ENCODE measurements around the gene GPX2. TPM values are rescaled to one million over a fixed set of nuclear protein-coding genes. Genes with fewer than 3 reads are reported as not detected.

GPX2 gene
- polyA plus RNA-seq, 1 donor = 26.6 TPM

GRCh38 chr14:64973826-64974225 is 31.3 kb upstream of the GPX2 start:
- H3K27me3 ChIP-seq (ENCODE audit: control insufficient read depth, insufficient read depth, low read length) = no peaks in the 10 kb centered on the region
- no peak overlapping the region for H3K27ac ChIP-seq (ENCODE audit: low read length)
- WGBS (ENCODE audit: insufficient coverage, low lambda C conversion rate) = no CpG with 5 or more reads among the region's 9 CpGs
- no peaks in the 10 kb centered on the region for H3K9me3 ChIP-seq (ENCODE audit: control insufficient read depth, low read depth, low read length)
- DNase-seq = no peak
- H3K4me1 ChIP-seq (ENCODE audit: control insufficient read depth, insufficient read depth, low read length) = peaks cover 16% of the 10 kb centered on the region
- H3K36me3 ChIP-seq (ENCODE audit: control insufficient read depth, insufficient read depth, low read length) = no peaks in the 10 kb centered on the region
- H3K4me3 ChIP-seq (ENCODE audit: low read length) = no peak overlapping the region

DNA sequence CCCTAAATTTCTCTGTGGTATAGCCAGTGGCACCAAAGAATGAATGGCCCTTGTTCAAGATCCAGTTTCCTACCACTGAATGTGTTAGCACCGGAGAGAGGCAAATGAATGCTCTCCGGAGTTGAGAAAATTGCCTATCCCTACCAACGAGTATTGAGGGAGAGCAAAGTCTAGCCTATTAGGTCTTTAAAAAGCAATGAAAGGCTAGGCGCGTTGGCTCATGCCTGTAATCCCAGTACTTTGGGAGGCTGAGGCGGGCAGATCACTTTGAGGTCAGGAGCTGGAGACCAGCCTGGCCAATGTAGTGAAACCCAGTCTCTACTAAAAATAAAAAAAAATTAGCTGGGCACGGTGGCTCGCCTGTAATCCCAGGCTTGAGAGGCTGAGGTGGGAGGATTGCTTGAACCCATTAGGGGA is 30.5 kb upstream of the GPX2 start:
- Histone ChIP-seq H3K27me3 (ENCODE audit: control insufficient read depth, insufficient read depth, low read length) (no peaks in the 10 kb centered on the region), H3K4me1 (ENCODE audit: control insufficient read depth, insufficient read depth, low read length) (peaks cover 16% of the 10 kb centered on the region), H3K36me3 (ENCODE audit: control insufficient read depth, insufficient read depth, low read length) (no peaks in the 10 kb centered on the region), H3K9me3 (ENCODE audit: control insufficient read depth, low read depth, low read length) (no peaks in the 10 kb centered on the region), H3K27ac (ENCODE audit: low read length) (no peak overlapping the region), H3K4me3 (ENCODE audit: low read length) (no peak overlapping the region)
- no CpG with 5 or more reads among the region's 8 CpGs for WGBS (ENCODE audit: insufficient coverage, low lambda C conversion rate)
- DNase-seq = peak in 1 of 2 donors; percentile 49

DNA sequence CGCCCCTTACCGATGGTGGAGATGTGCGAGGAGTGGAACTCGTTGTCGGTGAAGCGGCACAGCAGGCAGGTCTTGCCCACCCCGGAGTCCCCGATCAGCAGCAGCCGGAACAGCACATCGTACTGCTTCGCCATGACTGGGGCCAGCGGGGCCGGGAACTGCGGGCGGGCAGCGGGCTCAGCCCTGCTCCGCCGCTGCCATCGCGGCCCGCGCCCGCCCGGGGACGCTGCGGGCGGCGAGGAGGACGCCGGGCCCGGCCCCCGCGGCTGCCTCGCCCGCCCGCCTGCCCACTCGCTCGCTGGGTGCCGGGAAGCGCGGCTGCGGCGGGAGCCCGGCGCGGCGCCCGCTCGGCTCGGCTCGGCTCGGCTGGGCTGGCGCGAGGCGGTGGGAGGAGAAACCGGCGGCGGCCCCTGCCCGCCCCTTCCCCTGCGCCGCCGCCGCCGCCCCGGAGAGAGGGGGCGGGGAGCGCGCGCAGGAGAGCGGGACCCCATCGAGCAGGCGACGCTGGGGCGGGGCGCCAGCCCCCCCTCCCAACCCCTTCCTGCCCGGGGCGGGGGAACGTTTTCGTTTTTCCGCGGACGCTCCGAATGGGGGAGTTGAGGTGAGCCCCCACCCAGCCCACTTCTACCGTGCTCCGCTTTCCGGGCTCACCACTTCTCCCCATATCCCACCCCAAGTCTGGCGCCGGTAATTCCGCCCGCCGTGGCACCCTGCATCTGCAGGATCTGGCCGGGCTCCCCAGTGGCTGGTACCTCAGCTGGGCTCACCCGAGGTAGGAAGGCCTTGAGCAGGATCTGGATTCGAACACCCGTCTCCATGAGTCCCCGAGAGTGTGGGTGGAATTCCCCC is 29.6 kb upstream of the GPX2 start, which contains the start of gene RAB15:
Gene RAB15, minus strand, starts transcription at position 394 of the 849 bp plus-strand sequence. Its CDS starts 260 bp downstream, at position 134.
- no CpG with 5 or more reads among the region's 96 CpGs for WGBS (ENCODE audit: insufficient coverage, low lambda C conversion rate)
- Histone ChIP-seq H3K9me3 (ENCODE audit: control insufficient read depth, low read depth, low read length) (no peaks in the 10 kb centered on the region), H3K4me3 (ENCODE audit: low read length) (peak within 1 kb of the TSS; percentile 59), H3K36me3 (ENCODE audit: control insufficient read depth, insufficient read depth, low read length) (no peaks in the 10 kb centered on the region), H3K4me1 (ENCODE audit: control insufficient read depth, insufficient read depth, low read length) (peaks cover 16% of the 10 kb centered on the region), H3K27me3 (ENCODE audit: control insufficient read depth, insufficient read depth, low read length) (no peaks in the 10 kb centered on the region), H3K27ac (ENCODE audit: low read length) (no peak within 1 kb of the TSS)
- peak in 1 of 2 donors; percentile 54 for DNase-seq

GRCh38 chr14:64971491-64971942 is 29.0 kb upstream of the GPX2 start:
- Histone ChIP-seq H3K4me1 (ENCODE audit: control insufficient read depth, insufficient read depth, low read length) (peaks cover 16% of the 10 kb centered on the region), H3K27ac (ENCODE audit: low read length) (no peak overlapping the region), H3K27me3 (ENCODE audit: control insufficient read depth, insufficient read depth, low read length) (no peaks in the 10 kb centered on the region), H3K36me3 (ENCODE audit: control insufficient read depth, insufficient read depth, low read length) (no peaks in the 10 kb centered on the region), H3K9me3 (ENCODE audit: control insufficient read depth, low read depth, low read length) (no peaks in the 10 kb centered on the region), H3K4me3 (ENCODE audit: low read length) (peak overlapping the region; percentile 52)
- DNase-seq = peak in 1 of 2 donors; percentile 18
- no CpG with 5 or more reads among the region's 31 CpGs for WGBS (ENCODE audit: insufficient coverage, low lambda C conversion rate)

- WGBS (ENCODE audit: insufficient coverage, low lambda C conversion rate) = no CpG with 5 or more reads among the region's 8 CpGs
- no peaks in the 10 kb centered on the region for H3K36me3 ChIP-seq (ENCODE audit: control insufficient read depth, insufficient read depth, low read length)
- H3K27ac ChIP-seq (ENCODE audit: low read length) = no peak overlapping the region
- H3K4me1 ChIP-seq (ENCODE audit: control insufficient read depth, insufficient read depth, low read length) = peaks cover 16% of the 10 kb centered on the region
- peak overlapping the region; percentile 52 for H3K4me3 ChIP-seq (ENCODE audit: low read length)
- no peaks in the 10 kb centered on the region for H3K9me3 ChIP-seq (ENCODE audit: control insufficient read depth, low read depth, low read length)
- H3K27me3 ChIP-seq (ENCODE audit: control insufficient read depth, insufficient read depth, low read length) = no peaks in the 10 kb centered on the region
- DNase-seq = no peak
These were observed 28.4 kb upstream of the GPX2 start for GRCh38 chr14:64970776-64971477.

GRCh38 chr14:64970041-64970440 is 27.5 kb upstream of the GPX2 start:
- Histone ChIP-seq H3K4me1 (ENCODE audit: control insufficient read depth, insufficient read depth, low read length) (peaks cover 16% of the 10 kb centered on the region), H3K9me3 (ENCODE audit: control insufficient read depth, low read depth, low read length) (no peaks in the 10 kb centered on the region), H3K4me3 (ENCODE audit: low read length) (no peak overlapping the region), H3K36me3 (ENCODE audit: control insufficient read depth, insufficient read depth, low read length) (no peaks in the 10 kb centered on the region), H3K27ac (ENCODE audit: low read length) (peak overlapping the region; percentile 22), H3K27me3 (ENCODE audit: control insufficient read depth, insufficient read depth, low read length) (no peaks in the 10 kb centered on the region)
- 60% methylated on average over 1 of the region's 3 CpGs for WGBS (ENCODE audit: insufficient coverage, low lambda C conversion rate)
- peak in 1 of 2 donors; percentile 59 for DNase-seq

DNA sequence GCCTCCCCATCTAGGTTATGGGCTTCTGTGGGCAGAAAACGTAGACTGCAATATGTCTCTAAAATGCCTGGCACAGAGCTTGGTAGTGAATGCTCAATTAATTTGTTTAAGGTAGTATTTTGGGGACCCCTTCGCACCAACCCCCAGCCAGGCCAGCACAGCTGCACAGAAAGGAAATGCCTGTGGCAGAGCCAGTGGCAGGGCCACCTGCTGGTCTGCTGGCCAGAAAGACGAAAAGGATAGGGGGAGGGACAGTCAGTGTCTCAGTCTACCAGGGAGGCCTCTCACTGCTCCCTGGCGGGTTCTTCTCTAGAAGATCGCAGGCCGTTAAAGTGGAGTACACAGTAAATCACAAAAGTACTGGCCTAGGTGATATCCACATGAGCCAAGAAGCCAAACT is 26.1 kb upstream of the GPX2 start:
- H3K36me3 ChIP-seq (ENCODE audit: control insufficient read depth, insufficient read depth, low read length) = peaks cover 3% of the 10 kb centered on the region
- H3K4me3 ChIP-seq (ENCODE audit: low read length) = no peak overlapping the region
- no peaks in the 10 kb centered on the region for H3K27me3 ChIP-seq (ENCODE audit: control insufficient read depth, insufficient read depth, low read length)
- WGBS (ENCODE audit: insufficient coverage, low lambda C conversion rate) = no CpG with 5 or more reads among the region's 6 CpGs
- peaks cover 16% of the 10 kb centered on the region for H3K4me1 ChIP-seq (ENCODE audit: control insufficient read depth, insufficient read depth, low read length)
- H3K9me3 ChIP-seq (ENCODE audit: control insufficient read depth, low read depth, low read length) = no peaks in the 10 kb centered on the region
- H3K27ac ChIP-seq (ENCODE audit: low read length) = no peak overlapping the region
- no peak for DNase-seq

GRCh38 chr14:64968167-64968566 is 25.6 kb upstream of the GPX2 start:
- Histone ChIP-seq H3K27ac (ENCODE audit: low read length) (no peak overlapping the region), H3K27me3 (ENCODE audit: control insufficient read depth, insufficient read depth, low read length) (no peaks in the 10 kb centered on the region), H3K4me1 (ENCODE audit: control insufficient read depth, insufficient read depth, low read length) (peaks cover 16% of the 10 kb centered on the region), H3K9me3 (ENCODE audit: control insufficient read depth, low read depth, low read length) (no peaks in the 10 kb centered on the region), H3K4me3 (ENCODE audit: low read length) (no peak overlapping the region), H3K36me3 (ENCODE audit: control insufficient read depth, insufficient read depth, low read length) (peaks cover 7% of the 10 kb centered on the region)
- WGBS (ENCODE audit: insufficient coverage, low lambda C conversion rate) = no CpG with 5 or more reads among the region's 7 CpGs
- no peak for DNase-seq

DNA sequence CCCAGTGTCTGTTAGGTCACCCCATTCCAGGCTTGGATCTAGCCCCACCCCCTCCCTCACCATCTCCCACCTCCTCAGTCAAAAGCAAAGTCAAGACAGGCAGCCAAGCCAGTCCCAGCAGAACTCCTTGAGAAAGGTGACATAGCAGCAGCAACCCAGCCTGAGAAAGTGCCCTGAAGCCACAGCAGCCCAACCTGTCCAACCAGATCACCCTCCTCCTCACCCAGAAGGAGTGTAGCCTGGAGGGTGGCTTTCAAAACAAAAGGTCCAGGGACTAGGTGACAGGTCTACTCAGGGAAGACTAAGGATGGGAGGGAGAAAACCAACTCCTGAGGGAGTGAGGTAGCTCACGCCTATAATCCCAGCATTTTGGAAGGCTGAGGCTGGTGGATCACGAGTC is 24.4 kb upstream of the GPX2 start:
- Histone ChIP-seq H3K27me3 (ENCODE audit: control insufficient read depth, insufficient read depth, low read length) (no peaks in the 10 kb centered on the region), H3K9me3 (ENCODE audit: control insufficient read depth, low read depth, low read length) (no peaks in the 10 kb centered on the region), H3K4me1 (ENCODE audit: control insufficient read depth, insufficient read depth, low read length) (peaks cover 11% of the 10 kb centered on the region), H3K36me3 (ENCODE audit: control insufficient read depth, insufficient read depth, low read length) (peaks cover 7% of the 10 kb centered on the region), H3K27ac (ENCODE audit: low read length) (no peak overlapping the region), H3K4me3 (ENCODE audit: low read length) (no peak overlapping the region)
- no CpG with 5 or more reads among the region's 2 CpGs for WGBS (ENCODE audit: insufficient coverage, low lambda C conversion rate)
- no peak for DNase-seq

GRCh38 chr14:64965356-64966000 is 22.9 kb upstream of the GPX2 start:
- WGBS (ENCODE audit: insufficient coverage, low lambda C conversion rate) = no CpG with 5 or more reads among the region's 15 CpGs
- H3K27ac ChIP-seq (ENCODE audit: low read length) = no peak overlapping the region

More at GRCh38 chr14:64965356-64966000, 22.9 kb upstream of the GPX2 start:
- peaks cover 7% of the 10 kb centered on the region for H3K36me3 ChIP-seq (ENCODE audit: control insufficient read depth, insufficient read depth, low read length)
- no peak overlapping the region for H3K4me3 ChIP-seq (ENCODE audit: low read length)
- H3K27me3 ChIP-seq (ENCODE audit: control insufficient read depth, insufficient read depth, low read length) = no peaks in the 10 kb centered on the region
- no peak for DNase-seq
- peaks cover 7% of the 10 kb centered on the region for H3K4me1 ChIP-seq (ENCODE audit: control insufficient read depth, insufficient read depth, low read length)
- H3K9me3 ChIP-seq (ENCODE audit: control insufficient read depth, low read depth, low read length) = no peaks in the 10 kb centered on the region
